Transverse colon (tissue), 4 donors: Measurements from ENCODE around the gene WDR18. TPM values are rescaled to one million over a fixed set of nuclear protein-coding genes. Genes with fewer than 3 reads are reported as not detected.

Source experiments
- DNase-seq: peaks from one replicate; pipeline ENCODE4 v3.0.0-alpha.2; 2019
- H3K27ac ChIP-seq, 4 donors: fragments of 200-600 bp; sonication (generic); 2 replicates each; pipeline ENCODE4 v1.5.1; 2016 to 2018; ENCODE audit warnings: inconsistent platforms in 4 of 4
- H3K27me3 ChIP-seq: fragments of 200-600 bp; sonication (generic); 2 replicates; pipeline ENCODE4 v1.5.1; 2017; ENCODE audit warnings: inconsistent platforms
- H3K36me3 ChIP-seq, 4 donors: fragments of 200-600 bp; sonication (generic); 2 replicates each; pipeline ENCODE4 v1.5.1; 2017 to 2019; ENCODE audit warnings: inconsistent platforms in 4 of 4
- H3K4me1 ChIP-seq, 4 donors: fragments of 200-600 bp; sonication (generic); 2 replicates each; pipeline ENCODE4 v1.5.1; 2017 to 2020; ENCODE audit warnings: inconsistent platforms in 4 of 4
- H3K4me3 ChIP-seq, 4 donors: fragments of 200-600 bp; sonication (generic); 1 replicate in 1 of 4; 2 replicates in 3 of 4; pipeline versions ENCODE4 v1.5.1 to v1.6.1; 2017 to 2019; ENCODE audit warnings: inconsistent platforms in 4 of 4
- H3K9me3 ChIP-seq, 2 donors: fragments of 200-600 bp; sonication (generic); 2 replicates each; pipeline ENCODE4 v1.5.1; 2017 to 2019; ENCODE audit warnings: inconsistent platforms in 2 of 2
- CTCF ChIP-seq, 5 experiments: fragments of 200-600 bp in 3 of 5; fragments of 450-650 bp in 2 of 5; sonication (generic) in 3 of 5; IDR thresholded peaks; 1 replicate in 2 of 5; 2 replicates in 3 of 5; pipeline ENCODE4 v1.5.1; 2016 to 2017; ENCODE audit warnings: antibody characterized with exemption in 5 of 5, inconsistent platforms in 3 of 5, mild to moderate bottlenecking in 2 of 5, moderate library complexity in 1 of 5
- EP300 ChIP-seq: sonication (generic); formaldehyde crosslinking; IDR thresholded peaks from one replicate; pipeline ENCODE4 v1.6.1; 2017; ENCODE audit warnings: antibody characterized with exemption, low read depth
- POLR2A ChIP-seq: fragments of 450-650 bp; IDR thresholded peaks from one replicate; pipeline ENCODE4 v1.6.1; 2016; ENCODE audit warnings: antibody characterized with exemption, mild to moderate bottlenecking, moderate library complexity
- POLR2AphosphoS5 ChIP-seq, 3 donors: sonication (generic); formaldehyde crosslinking; IDR thresholded peaks; one replicate each; pipeline ENCODE4 v1.6.1; 2016; ENCODE audit warnings: antibody characterized with exemption in 3 of 3
- WGBS, 2 donors: methylation state at CpG; one replicate each; pipeline ENCODE4 v1.1.5; 2018; ENCODE audit warnings: low coverage in 1 of 2; 5-methylcytosine and 5-hydroxymethylcytosine counted together
- in situ Hi-C, 4 donors: fragments of 200-750 bp; cut with MboI; loops; one replicate each; pipeline versions ENCODE4 v1.15.0 to v1.15.1; 2017; ENCODE audit warnings: low sequenced_read_pairs in 3 of 4, low pct_ligation_motif_present in 1 of 4, low pct_unique_long_range_greater_than_20kb in 1 of 4
- intact Hi-C: fragments of 100-400 bp; cut with DNase I; formaldehyde crosslinking; loops from one replicate; pipeline ENCODE4 v1.15.1; 2023; ENCODE audit warnings: low total_unique reads
- small RNA-seq, 4 donors: library from RNA; depleted of rRNA; stranded (forward); fragments of <200 nt; gene quantifications; one replicate each; pipeline ENCODE3, GENCODE V24; 2016
- total RNA-seq, 4 donors: library from RNA; depleted of rRNA; stranded (reverse); fragments of >200 nt; gene quantifications; one replicate each; pipeline ENCODE4 v1.1.0, GENCODE V29; 2016

WDR18 gene
- total RNA-seq, 4 donors from 2014 or later: 23.1 to 47.4 (median 39.0) TPM

GRCh38 chr19:1042689-1043511 is 58.8 kb downstream of the WDR18 start:
- WGBS, 2 donors: 43% methylated on average over 22 of the region's 23 CpGs; no CpG with 5 or more reads in 1 of the 2 donors
- intact Hi-C loops: no loop called here
- Histone ChIP-seq H3K4me3 (peak overlapping the region in 2 of 4 donors; percentile 52 to 55), H3K36me3 (no peaks in the 10 kb centered on the region), H3K4me1 (peaks cover 29 to 55% (median 36%) of the 10 kb centered on the region in 4 donors), H3K9me3 (no peaks in the 10 kb centered on the region), H3K27ac (peak overlapping the region; percentile 72 to 81 (median 78)), H3K27me3 (no peaks in the 10 kb centered on the region)
- peak; percentile 76 for DNase-seq
- TF ChIP-seq CTCF (IDR thresholded peaks at IDR 0.05) (no peak), EP300 (no peak), POLR2AphosphoS5 (IDR thresholded peaks at IDR 0.05) (no peak), POLR2A (no peak)
- in situ Hi-C loops: no loop called here

Small RNA genes lying within 50 kb of the gene (small RNA-seq; reads per million reads assigned to genes)
- gene RNU6-2: 0 reads per million in 4 donors

Other genes with a start within 250 kb of the WDR18 start
- gene MISP, start 233.2 kb upstream of the WDR18 start, total RNA-seq: 100 to 1,000 TPM; 197 to 501 (median 402) TPM
- 100 to 1,000 TPM; 145 to 258 (median 194) TPM for gene PTBP1, start 186.9 kb upstream of the WDR18 start, total RNA-seq
- gene PLPPR3, start 162.4 kb upstream of the WDR18 start, total RNA-seq: not detected
- gene AZU1, start 156.5 kb upstream of the WDR18 start, total RNA-seq: not detected
- gene PRTN3, start 143.3 kb upstream of the WDR18 start, total RNA-seq: not detected
- 1 to 10 TPM in 1 of 4 donors, under 1 TPM in 1, not detected in 2; 0.79 to 2.2 TPM for gene ELANE, start 132.0 kb upstream of the WDR18 start, total RNA-seq
- 100 to 1,000 TPM; 147 to 368 (median 208) TPM for gene CFD, start 124.7 kb upstream of the WDR18 start, total RNA-seq
- gene MED16, start 91.2 kb upstream of the WDR18 start, total RNA-seq: 100 to 1,000 TPM in 1 of 4 donors, 10 to 100 TPM in 3; 58.1 to 158 (median 78.4) TPM
- not detected for gene RNU6-9, start 90.9 kb upstream of the WDR18 start, total RNA-seq
- 10 to 100 TPM; 43.8 to 49.4 (median 46.7) TPM for gene R3HDM4, start 71.1 kb upstream of the WDR18 start, total RNA-seq
- not detected for gene KISS1R, start 67.0 kb upstream of the WDR18 start, total RNA-seq
- gene ARID3A, start 58.3 kb upstream of the WDR18 start, total RNA-seq: 1 to 10 TPM; 2.2 to 8.7 (median 4.3) TPM
- 1 to 10 TPM in 1 of 4 donors, not detected in 3; 1.6 TPM for gene GRIN3B, start 16.1 kb downstream of the WDR18 start, total RNA-seq
- gene TMEM259, start 36.8 kb downstream of the WDR18 start, total RNA-seq: 100 to 1,000 TPM; 226 to 676 (median 303) TPM
- not detected for gene RNU6-2, start 37.2 kb downstream of the WDR18 start, total RNA-seq
- 10 to 100 TPM; 39.2 to 57.6 (median 48.2) TPM for gene CNN2, start 42.3 kb downstream of the WDR18 start, total RNA-seq
- gene ABCA7, start 55.8 kb downstream of the WDR18 start, total RNA-seq: 100 to 1,000 TPM in 1 of 4 donors, 10 to 100 TPM in 3; 47.1 to 128 (median 82.0) TPM
- 100 to 1,000 TPM in 1 of 4 donors, 10 to 100 TPM in 2, 1 to 10 TPM in 1; 10.0 to 174 (median 76.9) TPM for gene ARHGAP45, start 82.8 kb downstream of the WDR18 start, total RNA-seq
- 100 to 1,000 TPM in 2 of 4 donors, 10 to 100 TPM in 2; 74.8 to 167 (median 103) TPM for gene POLR2E, start 111.0 kb downstream of the WDR18 start, total RNA-seq
- gene GPX4, start 119.6 kb downstream of the WDR18 start, total RNA-seq: 100 to 1,000 TPM; 115 to 426 (median 261) TPM
- gene SBNO2, start 189.9 kb downstream of the WDR18 start, total RNA-seq: 100 to 1,000 TPM in 1 of 4 donors, 10 to 100 TPM in 3; 34.5 to 142 (median 48.3) TPM
- gene STK11, start 221.4 kb downstream of the WDR18 start, total RNA-seq: 100 to 1,000 TPM in 3 of 4 donors, 10 to 100 TPM in 1; 93.7 to 152 (median 103) TPM